H1 (cell line): ENCODE results near the gene TMEM178B. TPM values are rescaled to one million over a fixed set of nuclear protein-coding genes. Genes with fewer than 3 reads are reported as not detected.

Experiments used
- CTCF ChIA-PET: fragments of 300-600 bp; sonication (Branson Sonifier 250); formaldehyde crosslinking; loops from one replicate; lab custom pipeline; 2021; ENCODE audit not compliant: partially characterized antibody; lab: Charles Lee
- POLR2A ChIA-PET: fragments of 300-600 bp; sonication (Branson Sonifier 250); formaldehyde crosslinking; loops from one replicate; lab custom pipeline; 2021; ENCODE audit warnings: inconsistent platforms; ENCODE audit not compliant: partially characterized antibody; lab: Charles Lee
- DNase-seq, 2 experiments: peaks; one replicate each; pipeline versions ENCODE4 v3.0.0 to v3.0.0-alpha.2; 2010 to 2022; ENCODE audit warnings: low spot score in 2 of 2, low read depth in 1 of 2, mixed read lengths in 1 of 2
- FAIRE-seq: peaks from 2 replicates; lab custom pipeline; 2011; peaks lifted over from hg19 to GRCh38; lab: Jason Lieb, UNC
- H2AFZ ChIP-seq: 2 replicates; pipeline ENCODE4 v1.8.1; 2012; ENCODE audit warnings: low read length, inconsistent platforms
- H2AK5ac ChIP-seq: 2 replicates; pipeline ENCODE4 v1.6.1; 2013; ENCODE audit warnings: low read depth, low read length
- H2BK120ac ChIP-seq: replicated peaks from 2 replicates; pipeline ENCODE3; 2013; ENCODE audit warnings: low read depth, low read length, inconsistent platforms
- H2BK12ac ChIP-seq: 2 replicates; pipeline ENCODE4 v1.6.1; 2013; ENCODE audit warnings: low read depth, low read length
- H2BK15ac ChIP-seq: 2 replicates; pipeline ENCODE4 v1.6.1; 2013; ENCODE audit warnings: low read length
- H2BK20ac ChIP-seq: 2 replicates; pipeline ENCODE4 v1.6.1; 2013; ENCODE audit warnings: low read length
- H2BK5ac ChIP-seq: 2 replicates; pipeline ENCODE4 v1.6.1; 2013; ENCODE audit warnings: low read depth, low read length
- H3K14ac ChIP-seq: 2 replicates; pipeline ENCODE4 v1.6.1; 2013; ENCODE audit warnings: inconsistent platforms; ENCODE audit not compliant: insufficient read length
- H3K18ac ChIP-seq: 2 replicates; pipeline ENCODE4 v1.6.1; 2013; ENCODE audit warnings: low read length; ENCODE audit errors: extremely low read depth
- H3K23ac ChIP-seq: 2 replicates; pipeline ENCODE4 v1.6.1; 2013; ENCODE audit warnings: inconsistent platforms; ENCODE audit not compliant: insufficient read length
- H3K23me2 ChIP-seq: 2 replicates; pipeline ENCODE4 v1.6.1; 2013; ENCODE audit warnings: low read depth, low read length
- H3K27ac ChIP-seq: 2 replicates; pipeline ENCODE4 v1.6.1; 2011; ENCODE audit warnings: low read depth, low read length, inconsistent platforms
- H3K27me3 ChIP-seq, 4 experiments: replicated peaks in 1 of 4; 1 replicate in 1 of 4; 2 replicates in 3 of 4; pipeline versions ENCODE4 v1.6.1 to v1.8.1; 2011 to 2013; ENCODE audit warnings: low read length in 3 of 4, mild to moderate bottlenecking in 3 of 4, inconsistent platforms in 2 of 4, mixed read lengths in 2 of 4, moderate library complexity in 1 of 4; ENCODE audit not compliant: control insufficient read depth in 3 of 4, insufficient read depth in 3 of 4; ENCODE audit errors: extremely low read depth in 1 of 4
- H3K36me3 ChIP-seq, 4 experiments: 2 replicates each; pipeline versions ENCODE4 v1.6.1 to v1.8.1; 2011 to 2013; ENCODE audit warnings: mild to moderate bottlenecking in 4 of 4, low read length in 3 of 4, moderate library complexity in 2 of 4, control low read depth in 1 of 4, inconsistent platforms in 1 of 4; ENCODE audit not compliant: insufficient read depth in 4 of 4, control insufficient read depth in 2 of 4
- H3K4ac ChIP-seq: replicated peaks from 2 replicates; pipeline ENCODE3; 2013; ENCODE audit warnings: low read length, low read depth, mixed read lengths, inconsistent platforms; ENCODE audit not compliant: insufficient read length
- H3K4me1 ChIP-seq, 4 experiments: replicated peaks in 1 of 4; 1 replicate in 1 of 4; 2 replicates in 3 of 4; pipeline versions ENCODE4 v1.6.1 to v1.8.1; 2011 to 2013; ENCODE audit warnings: low read length in 3 of 4, inconsistent platforms in 2 of 4, mixed read lengths in 1 of 4; ENCODE audit not compliant: insufficient read depth in 4 of 4, control insufficient read depth in 3 of 4
- H3K4me2 ChIP-seq, 2 experiments: 2 replicates each; pipeline versions ENCODE4 v1.6.1 to v1.8.1; 2011 to 2013; ENCODE audit warnings: low read depth in 2 of 2, low read length in 2 of 2, control low read depth in 1 of 2, inconsistent platforms in 1 of 2, mild to moderate bottlenecking in 1 of 2; ENCODE audit not compliant: insufficient read depth in 1 of 2
- H3K4me3 ChIP-seq, 4 experiments: fragments of 200-600, 300-600 bp in 1 of 4; sonication (generic), shearing (Covaris generic), sonication (Bioruptor Twin) in 1 of 4; 2 replicates each; pipeline versions ENCODE4 v1.5.1 to v1.8.1; 2011 to 2016; ENCODE audit warnings: low read length in 4 of 4, low read depth in 3 of 4, control low read depth in 2 of 4, inconsistent platforms in 2 of 4, mild to moderate bottlenecking in 2 of 4, mixed read lengths in 1 of 4, moderate library complexity in 1 of 4; ENCODE audit not compliant: insufficient read depth in 2 of 4; ENCODE audit errors: extremely low read depth in 1 of 4
- H3K56ac ChIP-seq: replicated peaks from 2 replicates; pipeline ENCODE3; 2013; ENCODE audit warnings: low read depth, mild to moderate bottlenecking, mixed read lengths, low read length, inconsistent platforms; ENCODE audit not compliant: insufficient read length
- H3K79me1 ChIP-seq: 2 replicates; pipeline ENCODE4 v1.6.1; 2013; ENCODE audit warnings: low read depth, low read length, control low read depth
- H3K79me2 ChIP-seq, 2 experiments: 2 replicates each; pipeline versions ENCODE4 v1.6.1 to v1.8.1; 2012 to 2013; ENCODE audit warnings: low read length in 2 of 2, mild to moderate bottlenecking in 2 of 2, inconsistent platforms in 1 of 2; ENCODE audit not compliant: insufficient read depth in 2 of 2, control insufficient read depth in 1 of 2
- H3K9ac ChIP-seq, 4 experiments: replicated peaks in 1 of 4; 1 replicate in 1 of 4; 2 replicates in 3 of 4; pipeline versions ENCODE4 v1.6.1 to v1.8.1; 2011 to 2013; ENCODE audit warnings: low read depth in 3 of 4, low read length in 3 of 4, control low read depth in 2 of 4, mild to moderate bottlenecking in 2 of 4, moderate library complexity in 2 of 4, inconsistent platforms in 1 of 4; ENCODE audit errors: extremely low read depth in 1 of 4
- H3K9me3 ChIP-seq, 2 experiments: 2 replicates each; pipeline versions ENCODE4 v1.6.1 to v1.8.1; 2012 to 2013; ENCODE audit warnings: mild to moderate bottlenecking in 2 of 2, moderate library complexity in 2 of 2, control low read depth in 1 of 2, inconsistent platforms in 1 of 2, low read depth in 1 of 2, low read length in 1 of 2, mixed read lengths in 1 of 2; ENCODE audit not compliant: insufficient read depth in 2 of 2
- H4K20me1 ChIP-seq, 2 experiments: replicated peaks in 1 of 2; 2 replicates each; pipeline versions ENCODE3 to v1.8.1; 2011 to 2013; ENCODE audit warnings: inconsistent platforms in 2 of 2, low read length in 2 of 2, mild to moderate bottlenecking in 1 of 2; ENCODE audit not compliant: insufficient read depth in 2 of 2, control insufficient read depth in 1 of 2
- H4K5ac ChIP-seq: 2 replicates; pipeline ENCODE4 v1.6.1; 2013; ENCODE audit warnings: low read length, low read depth, mixed read lengths, inconsistent platforms; ENCODE audit not compliant: insufficient read length
- H4K8ac ChIP-seq: 2 replicates; pipeline ENCODE4 v1.8.0; 2013; ENCODE audit warnings: mild to moderate bottlenecking, moderate library complexity, low read length, inconsistent platforms; ENCODE audit not compliant: insufficient read depth; ENCODE audit errors: extremely low read depth
- H4K91ac ChIP-seq: replicated peaks from 2 replicates; pipeline ENCODE3; 2013; ENCODE audit warnings: low read length, mixed read lengths, inconsistent platforms; ENCODE audit not compliant: insufficient read length
- MAFK ChIP-seq: IDR thresholded peaks from 2 replicates; pipeline ENCODE4 v1.6.1; 2012; ENCODE audit warnings: low read depth, mild to moderate bottlenecking, improper control_type of control experiment, low read length
- WGBS, 2 experiments: shearing (Covaris generic) in 1 of 2; methylation state at CpG; one replicate each; pipeline versions ENCODE4 v1.1.6 to v1.1.7; 2013 to 2015; ENCODE audit warnings: low lambda C conversion rate in 2 of 2, mixed read lengths in 2 of 2, inconsistent platforms in 1 of 2, low coverage in 1 of 2, missing lambda C conversion rate in 1 of 2; ENCODE audit not compliant: insufficient replicate concordance in 2 of 2, insufficient coverage in 1 of 2, insufficient read length in 1 of 2; ENCODE audit errors: extremely low coverage in 1 of 2, missing lambda C conversion rate in 1 of 2; 5-methylcytosine and 5-hydroxymethylcytosine counted together
- polyA plus RNA-seq, 7 experiments: library from polyadenylated mRNA; depleted of rRNA in 3 of 7; stranded (reverse) in 5 of 7; unstranded in 2 of 7; fragments of >200 nt in 5 of 7; fragments of 200-250 nt in 2 of 7; gene quantifications; 1 replicate in 5 of 7; 2 replicates in 1 of 7; 4 replicates in 1 of 7; pipeline versions ENCODE4 v1.2.1 to v1.2.3, GENCODE V29; 2011 to 2013; ENCODE audit warnings: missing spikeins in 2 of 7, mixed read lengths in 2 of 7
- total RNA-seq: library from RNA; stranded (reverse); fragmentation: NEBNext Ultra II Directional; extraction: Animal tissue kit (Norgen Biotek cat#: 25700); gene quantifications from 2 replicates; pipeline ENCODE4 v1.2.1, GENCODE V29; 2021

The TMEM178B gene
- total and polyA plus RNA-seq, 2 of the 8 experiments (the other 6 are each of a cell fraction or from before 2014, with no cell fraction given): 5.3 to 18.1 TPM

DNA sequence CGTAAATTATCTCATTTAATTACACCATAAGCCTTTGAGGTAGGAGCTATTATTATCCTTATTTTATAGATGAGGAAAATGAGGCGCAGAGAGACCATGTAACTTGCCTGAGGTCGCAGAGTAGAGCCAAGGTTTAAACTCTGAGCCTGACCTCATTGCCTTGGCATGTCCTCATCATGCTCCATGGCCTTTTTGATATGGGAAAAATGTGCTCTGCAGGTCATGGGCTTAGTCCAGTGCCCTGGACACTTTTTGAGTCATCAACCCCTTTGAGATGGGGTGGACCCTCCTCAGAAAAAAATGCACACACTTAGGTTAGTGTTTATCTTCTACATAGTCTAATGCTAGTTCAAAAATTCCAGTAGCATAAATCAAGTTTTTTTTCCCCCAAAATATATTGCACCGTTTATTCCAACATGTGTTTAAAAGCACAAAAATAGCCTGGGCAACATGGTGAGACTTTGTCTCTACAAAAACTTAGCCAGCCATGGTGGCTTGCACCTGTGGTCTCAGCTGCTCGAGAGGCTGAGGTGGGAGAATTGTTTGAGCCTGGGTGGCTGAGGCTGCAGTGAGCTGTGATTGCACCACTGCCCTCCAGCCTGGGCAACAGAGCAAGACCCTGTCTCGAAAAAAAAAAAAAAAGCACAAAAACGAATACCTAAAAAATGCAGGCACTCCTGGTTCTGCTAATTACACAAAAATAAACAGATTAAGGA lies 28.6 kb upstream of the TMEM178B start:
- H4K91ac ChIP-seq: no peak overlapping the region
- POLR2A ChIA-PET: no interaction called here
- FAIRE-seq: no peak

More for the DNA sequence above, 28.6 kb upstream of the TMEM178B start:
- Histone ChIP-seq H3K56ac (no peak overlapping the region), H3K23me2 (no peaks in the 10 kb centered on the region), H2AFZ (no peak overlapping the region), H4K8ac (no peak overlapping the region), H2BK20ac (no peak overlapping the region), H2BK5ac (no peak overlapping the region), H3K79me1 (no peaks in the 10 kb centered on the region), H3K18ac (no peak overlapping the region), H2BK12ac (no peak overlapping the region), H3K14ac (no peak overlapping the region), H4K20me1 (no peaks in the 10 kb centered on the region), H3K4me3 (no peak overlapping the region), H3K9me3 (no peaks in the 10 kb centered on the region), H3K79me2 (no peaks in the 10 kb centered on the region), H4K5ac (no peak overlapping the region), H2BK120ac (no peak overlapping the region), H3K4ac (no peak overlapping the region), H2BK15ac (no peak overlapping the region), H3K23ac (no peak overlapping the region), H3K36me3 (no peaks in the 10 kb centered on the region), H3K9ac (no peak overlapping the region), H3K4me2 (no peak overlapping the region), H2AK5ac (no peak overlapping the region), H3K4me1 (no peaks in the 10 kb centered on the region), H3K27ac (no peak overlapping the region), H3K27me3 (no peaks in the 10 kb centered on the region)
- no peak for TF ChIP-seq MAFK
- 66% methylated on average over 6 of the region's 7 CpGs; no CpG with 5 or more reads in 1 of the 2 experiments for WGBS, 2 experiments
- no peak for DNase-seq
- CTCF ChIA-PET: interaction anchor here (0.7 to 1.3 kb wide), 2 partner anchors 25 to 27 kb away, joined by 3 read pairs; no protein-coding TSS in a partner anchor
